Stomach smooth muscle (tissue), 2 donors: ENCODE results near the gene DPH3.

ENCODE experiments used
- H3K27ac ChIP-seq: one replicate; pipeline ENCODE4 v1.7.0; 2013; ENCODE audit warnings: mild to moderate bottlenecking, low read length, inconsistent platforms
- H3K27me3 ChIP-seq, 2 donors: one replicate each; pipeline ENCODE4 v1.7.0; 2013; ENCODE audit warnings: low read length in 2 of 2; ENCODE audit not compliant: insufficient read depth in 2 of 2, control insufficient read depth in 1 of 2
- H3K36me3 ChIP-seq, 2 donors: one replicate each; pipeline ENCODE4 v1.7.0; 2013; ENCODE audit warnings: low read length in 2 of 2; ENCODE audit not compliant: control insufficient read depth in 2 of 2, insufficient read depth in 2 of 2
- H3K4me1 ChIP-seq: one replicate; pipeline ENCODE4 v1.7.0; 2013; ENCODE audit warnings: low read length; ENCODE audit not compliant: control insufficient read depth, insufficient read depth
- H3K4me3 ChIP-seq, 2 donors: one replicate each; pipeline ENCODE4 v1.7.0; 2013; ENCODE audit warnings: low read length in 2 of 2
- H3K9ac ChIP-seq, 2 donors: one replicate each; pipeline ENCODE4 v1.7.0; 2013; ENCODE audit warnings: low read length in 2 of 2, mild to moderate bottlenecking in 1 of 2
- H3K9me3 ChIP-seq, 2 donors: one replicate each; pipeline ENCODE4 v1.7.0; 2013; ENCODE audit warnings: low read length in 2 of 2; ENCODE audit not compliant: control insufficient read depth in 2 of 2
- donor health status: healthy.
- donor health status: Pancreatic carcinoma.

The DPH3 gene

DNA sequence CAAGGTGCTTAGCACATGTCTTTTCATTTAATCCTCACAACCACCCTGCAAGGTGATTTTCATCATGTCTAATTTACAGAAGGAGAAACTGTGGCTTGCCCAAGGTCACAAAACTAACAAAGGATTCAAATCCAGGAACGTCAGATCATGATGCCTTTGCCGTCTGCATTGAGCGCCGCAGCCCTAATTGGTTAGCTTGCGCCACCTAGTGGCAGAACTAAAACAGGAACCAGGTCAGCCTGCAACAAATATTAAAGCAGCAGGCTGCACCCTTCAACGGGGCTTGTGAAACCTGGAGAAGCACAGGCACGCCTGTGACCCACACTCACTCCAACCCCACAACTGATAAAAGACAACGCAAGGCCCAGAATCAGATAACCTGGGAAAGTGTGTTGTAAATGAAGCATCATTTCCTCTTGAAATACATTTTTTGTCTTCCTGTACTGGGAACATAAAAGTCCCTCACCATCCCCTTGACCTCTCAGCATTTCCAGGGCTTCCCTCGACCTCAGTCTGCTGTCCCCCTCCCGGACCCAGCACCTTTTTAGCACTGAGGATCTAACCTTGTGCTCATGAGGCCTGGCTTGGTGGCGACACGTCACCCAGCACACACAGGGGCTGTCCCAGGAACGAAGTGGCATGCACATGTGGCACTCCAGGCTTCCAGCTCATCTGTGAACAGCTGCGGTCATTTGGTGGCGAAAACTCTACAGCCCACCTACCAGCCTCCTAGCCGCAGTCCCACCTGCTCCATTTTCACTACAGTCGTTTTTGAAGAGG is 17.3 kb downstream of the DPH3 start:
- no peak overlapping the region for H3K27ac ChIP-seq
- H3K36me3 ChIP-seq = no peaks in the 10 kb centered on the region
- H3K4me3 ChIP-seq = peak overlapping the region in 1 of 2 donors; percentile 3
- no peak overlapping the region for H3K9ac ChIP-seq
- peaks cover 4% of the 10 kb centered on the region for H3K4me1 ChIP-seq
- no peaks in the 10 kb centered on the region for H3K9me3 ChIP-seq
- H3K27me3 ChIP-seq = no peaks in the 10 kb centered on the region

DNA sequence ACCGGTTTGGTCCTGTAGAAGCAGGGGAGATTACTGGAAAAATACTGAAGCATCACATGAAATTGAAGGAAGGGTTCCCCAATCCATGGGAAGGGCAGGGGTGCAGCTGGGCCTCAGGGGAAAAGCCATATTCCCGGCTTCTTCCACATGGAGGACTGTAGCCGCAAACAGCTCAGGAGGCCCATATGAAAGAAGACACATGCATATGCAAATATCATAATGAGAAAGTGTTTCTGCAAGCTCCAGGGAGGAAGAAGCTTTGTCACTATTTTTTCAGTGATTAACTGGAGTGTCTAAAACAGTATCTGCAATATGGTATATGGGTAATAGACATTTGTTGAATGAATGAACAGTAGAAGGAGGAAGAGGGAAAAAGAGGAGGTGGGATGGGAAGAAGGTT is 19.1 kb downstream of the DPH3 start:
- Histone ChIP-seq H3K27ac (no peak overlapping the region), H3K4me3 (no peak overlapping the region), H3K36me3 (no peaks in the 10 kb centered on the region), H3K9ac (no peak overlapping the region), H3K4me1 (peaks cover 5% of the 10 kb centered on the region), H3K9me3 (no peaks in the 10 kb centered on the region), H3K27me3 (no peaks in the 10 kb centered on the region)

DNA sequence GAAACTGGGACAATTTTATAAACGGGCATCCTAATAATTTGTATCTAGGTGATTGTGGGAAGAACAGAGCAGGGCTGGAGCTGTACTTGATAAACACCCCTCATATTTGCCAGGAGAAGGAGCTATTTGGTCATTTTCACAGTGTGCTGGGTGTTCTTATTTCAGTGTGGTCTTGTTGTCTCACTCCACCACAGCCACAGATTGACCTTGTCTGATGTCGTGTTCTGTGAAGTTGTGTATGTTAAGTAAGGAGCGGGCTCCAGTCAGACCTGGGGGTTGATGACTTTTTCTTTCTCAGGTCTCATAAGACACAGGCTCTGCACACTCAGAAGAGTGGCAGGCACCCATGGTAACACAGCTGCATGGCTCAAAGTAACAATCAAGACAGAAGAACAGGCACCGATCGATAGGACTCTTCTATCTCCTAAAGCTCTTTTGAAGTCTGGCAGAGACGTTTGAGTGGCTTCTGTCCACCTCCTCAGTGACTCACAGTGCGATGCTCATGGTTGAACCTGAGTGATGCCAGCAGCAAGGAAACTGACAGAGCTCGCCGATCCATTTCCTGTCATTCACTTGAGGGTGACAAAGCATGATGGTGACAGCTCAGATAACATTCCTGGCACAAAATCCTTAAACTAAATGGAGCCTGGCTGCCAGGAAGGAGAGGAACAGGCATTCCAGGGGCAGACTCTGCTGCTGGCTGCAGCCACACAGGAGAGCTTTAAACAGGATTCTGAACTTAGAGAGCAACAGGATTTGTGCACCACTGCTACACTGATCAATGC is 20.8 kb downstream of the DPH3 start:
- H3K27me3 ChIP-seq = no peaks in the 10 kb centered on the region
- H3K9me3 ChIP-seq = no peaks in the 10 kb centered on the region
- no peak overlapping the region for H3K27ac ChIP-seq
- H3K4me1 ChIP-seq = peaks cover 9% of the 10 kb centered on the region
- no peak overlapping the region for H3K9ac ChIP-seq
- no peak overlapping the region for H3K4me3 ChIP-seq
- no peaks in the 10 kb centered on the region for H3K36me3 ChIP-seq

DNA sequence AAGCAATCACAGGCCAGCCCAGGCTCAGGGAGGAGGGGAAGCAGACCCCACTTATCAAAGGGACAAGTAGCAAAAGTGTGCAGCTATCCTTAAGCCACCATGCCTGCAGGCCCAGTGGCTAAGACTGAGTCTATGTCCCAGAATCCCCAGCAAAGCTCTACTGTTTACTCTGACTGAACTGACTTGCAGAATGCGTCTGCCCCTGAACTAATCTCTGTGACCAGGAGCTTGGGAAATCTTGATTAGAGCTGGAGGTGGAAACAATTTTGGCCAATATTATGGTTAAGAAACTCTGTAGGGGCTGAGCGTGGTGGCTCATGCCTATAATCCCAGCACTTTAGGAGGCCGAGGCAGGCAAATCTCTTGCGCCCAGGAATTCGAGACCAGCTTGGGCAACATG is 22.6 kb downstream of the DPH3 start:
- Histone ChIP-seq H3K27me3 (no peaks in the 10 kb centered on the region), H3K27ac (no peak overlapping the region), H3K9me3 (no peaks in the 10 kb centered on the region), H3K4me3 (no peak overlapping the region), H3K4me1 (peaks cover 6% of the 10 kb centered on the region), H3K36me3 (no peaks in the 10 kb centered on the region), H3K9ac (no peak overlapping the region)

DNA sequence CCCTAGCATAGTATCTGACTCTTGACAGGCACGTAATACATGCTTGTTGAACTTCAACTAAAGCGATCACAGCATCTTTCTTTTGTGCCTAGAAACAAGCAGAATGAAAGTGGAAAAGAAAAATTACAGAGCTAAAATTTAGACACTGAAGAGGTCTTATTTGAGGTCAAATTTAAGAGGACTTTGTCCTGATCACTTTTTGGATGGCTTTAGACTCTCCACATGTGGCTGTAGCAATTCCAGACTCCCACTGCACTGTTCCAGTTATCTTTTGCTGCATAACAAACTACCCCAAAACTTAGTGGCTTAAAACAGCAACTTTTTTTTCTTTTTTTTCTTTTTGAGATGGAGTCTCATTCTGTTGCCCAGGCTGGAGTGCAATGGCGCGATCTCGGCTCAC is 23.5 kb downstream of the DPH3 start:
- H3K27me3 ChIP-seq = no peaks in the 10 kb centered on the region
- no peak overlapping the region for H3K4me3 ChIP-seq
- H3K9ac ChIP-seq = no peak overlapping the region
- H3K9me3 ChIP-seq = no peaks in the 10 kb centered on the region
- H3K4me1 ChIP-seq = peaks cover 5% of the 10 kb centered on the region
- H3K27ac ChIP-seq = no peak overlapping the region
- H3K36me3 ChIP-seq = no peaks in the 10 kb centered on the region

DNA sequence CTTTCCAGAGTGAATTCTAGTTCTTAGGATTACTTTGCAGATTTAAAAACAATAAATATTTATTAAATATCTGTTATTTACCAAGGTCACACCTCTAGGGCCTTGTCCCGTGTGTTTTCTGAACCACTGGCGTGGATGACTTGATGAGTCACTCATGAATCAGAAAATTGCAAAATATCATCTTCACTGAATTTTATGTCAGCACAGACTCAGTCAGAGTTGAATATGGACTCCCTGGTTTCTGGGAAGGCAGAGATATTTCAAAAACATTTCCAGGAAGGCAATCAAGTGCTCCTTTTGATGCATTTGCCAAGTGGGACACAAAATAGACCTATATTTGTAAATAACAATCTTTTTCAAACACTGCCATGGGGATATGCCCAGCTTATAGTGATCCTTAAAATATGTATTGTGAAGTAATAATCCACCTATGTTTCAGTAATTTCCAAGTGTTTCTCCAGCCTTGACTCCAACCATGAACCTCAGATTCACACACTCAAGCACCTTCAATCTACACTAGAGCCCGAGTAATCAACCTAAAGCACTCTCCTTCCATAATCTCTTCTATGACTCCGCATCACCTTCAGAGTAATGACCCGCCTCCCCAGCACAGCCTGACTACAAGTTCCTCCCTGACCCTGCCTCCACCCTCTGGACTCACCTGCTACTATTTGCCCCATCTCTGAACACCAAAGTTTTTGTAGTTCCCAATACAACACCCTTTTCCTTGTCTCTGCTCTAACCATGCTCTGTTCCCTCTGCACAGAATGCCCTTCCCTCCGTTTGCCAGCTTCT is 24.3 kb downstream of the DPH3 start:
- no peak overlapping the region for H3K4me3 ChIP-seq
- no peaks in the 10 kb centered on the region for H3K9me3 ChIP-seq
- H3K27ac ChIP-seq = no peak overlapping the region
- no peak overlapping the region for H3K9ac ChIP-seq
- peaks cover 5% of the 10 kb centered on the region for H3K4me1 ChIP-seq
- H3K27me3 ChIP-seq = no peaks in the 10 kb centered on the region
- no peaks in the 10 kb centered on the region for H3K36me3 ChIP-seq

DNA sequence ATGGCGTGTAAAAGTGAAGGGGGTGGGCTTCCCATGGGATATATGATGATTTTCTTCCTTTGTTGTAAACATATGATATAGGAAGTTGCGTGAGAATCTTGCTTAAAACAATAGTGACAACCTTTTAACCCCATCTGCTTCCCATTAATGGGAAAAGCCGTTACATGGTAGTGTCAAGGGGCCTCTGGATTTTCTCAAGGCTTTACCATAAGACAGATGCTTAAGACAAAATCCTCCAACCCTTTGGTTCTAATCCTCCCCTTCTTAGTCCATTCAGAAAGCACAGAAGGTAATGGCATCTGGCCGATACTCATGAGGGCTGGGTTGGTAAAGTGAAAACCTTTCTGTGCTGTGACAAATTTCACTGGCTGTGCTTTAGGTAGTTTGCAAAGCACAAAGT is 25.0 kb downstream of the DPH3 start:
- Histone ChIP-seq H3K27ac (no peak overlapping the region), H3K4me1 (peaks cover 5% of the 10 kb centered on the region), H3K27me3 (no peaks in the 10 kb centered on the region), H3K9me3 (no peaks in the 10 kb centered on the region), H3K9ac (no peak overlapping the region), H3K36me3 (no peaks in the 10 kb centered on the region), H3K4me3 (no peak overlapping the region)

DNA sequence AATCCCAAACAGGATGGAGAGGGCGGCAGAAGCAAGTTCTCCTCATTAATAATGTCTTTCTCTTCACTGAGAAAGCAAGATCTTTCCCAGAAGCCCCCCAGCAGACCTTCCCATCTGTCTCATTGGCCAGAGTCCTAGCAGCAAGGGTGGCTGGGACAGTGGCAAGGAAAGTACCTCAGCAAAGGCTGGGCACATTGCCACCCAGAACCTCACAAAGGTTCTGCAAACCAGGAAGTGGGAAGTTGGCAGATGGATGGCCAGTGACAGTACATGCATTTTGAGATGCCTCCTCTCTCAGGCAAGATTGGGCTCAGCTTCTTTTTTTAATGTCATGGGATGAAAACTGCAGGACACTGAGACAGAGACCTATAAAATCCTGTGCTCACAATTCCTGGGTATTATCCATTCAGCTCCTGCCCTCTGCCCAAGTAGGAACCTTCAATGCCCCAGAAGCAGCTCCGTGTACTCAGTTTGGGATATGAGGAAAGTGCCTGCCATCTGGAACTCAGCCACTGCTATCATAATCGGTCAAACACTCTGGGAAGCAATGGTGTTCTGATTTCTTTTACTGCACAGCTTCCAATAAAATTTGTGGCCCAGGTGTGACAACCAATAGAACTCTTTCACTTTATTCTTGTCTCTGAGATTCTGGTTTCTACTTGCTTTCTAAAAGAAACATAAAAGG is 25.5 kb downstream of the DPH3 start:
- H3K27me3 ChIP-seq = no peaks in the 10 kb centered on the region
- H3K4me3 ChIP-seq = no peak overlapping the region
- H3K4me1 ChIP-seq = peaks cover 5% of the 10 kb centered on the region
- no peaks in the 10 kb centered on the region for H3K36me3 ChIP-seq
- no peaks in the 10 kb centered on the region for H3K9me3 ChIP-seq
- no peak overlapping the region for H3K9ac ChIP-seq
- H3K27ac ChIP-seq = no peak overlapping the region

DNA sequence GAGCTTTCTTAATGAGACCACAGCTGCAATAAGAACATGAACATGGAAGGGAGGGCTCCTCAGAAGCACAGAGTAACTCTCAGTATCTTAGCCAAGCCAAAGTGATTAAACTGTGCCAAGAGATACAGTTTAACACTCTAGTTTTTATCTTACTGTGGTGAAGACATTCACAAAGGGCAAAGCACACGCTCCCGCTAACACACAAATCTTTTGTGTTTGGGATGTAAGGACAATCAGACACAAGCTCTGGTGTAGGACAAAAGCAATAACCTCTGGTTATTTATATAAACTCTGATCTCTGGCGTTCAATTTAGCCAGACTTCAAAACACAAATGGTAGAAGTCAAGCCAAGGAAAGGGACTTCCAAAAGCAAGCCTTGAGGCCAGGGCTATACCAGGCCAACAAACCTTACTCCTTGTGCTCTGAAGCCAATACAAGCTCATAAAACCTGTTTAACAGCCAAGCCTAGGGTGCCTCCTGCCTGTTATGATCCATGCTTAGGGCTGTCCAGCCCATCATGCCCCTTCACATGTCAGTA is 27.8 kb downstream of the DPH3 start:
- Histone ChIP-seq H3K4me3 (no peak overlapping the region), H3K27ac (no peak overlapping the region)

DNA sequence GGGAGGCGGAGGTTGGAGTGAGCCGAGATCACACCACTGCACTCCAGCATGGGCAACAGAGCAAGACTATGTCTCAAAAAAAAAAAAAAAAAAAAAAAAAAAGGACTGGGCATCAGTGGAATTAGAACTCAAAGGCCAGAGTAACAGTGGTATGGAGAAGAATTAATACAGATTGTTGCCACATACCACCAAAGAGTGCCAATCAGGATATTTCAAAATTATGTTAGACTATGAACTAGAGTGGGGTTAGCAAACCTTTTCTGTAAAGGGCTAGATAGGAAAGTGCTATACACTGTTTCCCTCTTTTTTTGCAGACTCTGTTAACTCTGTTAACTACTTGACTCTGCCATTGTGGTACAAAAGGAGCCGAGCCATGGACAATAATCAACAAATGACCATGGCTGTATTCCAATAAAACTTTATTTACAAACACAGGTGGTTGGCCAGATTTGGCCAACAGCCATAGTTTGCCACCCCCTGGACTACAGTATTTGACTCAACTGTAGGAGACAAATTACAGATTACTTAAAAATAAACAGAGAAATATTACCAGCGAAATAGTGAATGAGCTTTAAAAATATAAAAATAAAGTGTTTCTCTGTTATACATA is 28.6 kb downstream of the DPH3 start:
- H3K9me3 ChIP-seq = no peaks in the 10 kb centered on the region
- no peak overlapping the region for H3K9ac ChIP-seq
- peaks cover 5% of the 10 kb centered on the region for H3K4me1 ChIP-seq
- H3K27ac ChIP-seq = no peak overlapping the region
- no peaks in the 10 kb centered on the region for H3K27me3 ChIP-seq
- H3K4me3 ChIP-seq = no peak overlapping the region
- no peaks in the 10 kb centered on the region for H3K36me3 ChIP-seq

More for the DNA sequence above, 27.8 kb downstream of the DPH3 start:
- Histone ChIP-seq H3K4me1 (peaks cover 5% of the 10 kb centered on the region), H3K9me3 (no peaks in the 10 kb centered on the region), H3K9ac (no peak overlapping the region), H3K27me3 (no peaks in the 10 kb centered on the region), H3K36me3 (no peaks in the 10 kb centered on the region)
